Hepatocyte (in vitro differentiated cells): ENCODE measurements around the gene CIZ1. TPM values are rescaled to one million over a fixed set of nuclear protein-coding genes. Genes with fewer than 3 reads are reported as not detected.
A peak's percentile ranks its signal among the peaks of the same experiment; 100 is the strongest.

Experiments
- DNase-seq: peaks from one replicate; pipeline ENCODE4 v3.0.0-alpha.2; 2016; ENCODE audit warnings: low spot score
- H2AFZ ChIP-seq: fragments of 200-600 bp; sonication (generic); 2 replicates; pipeline ENCODE4 v1.6.0; 2016; ENCODE audit warnings: antibody characterized with exemption, mild to moderate bottlenecking
- H3K27ac ChIP-seq: fragments of 200-600 bp; sonication (generic); 2 replicates; pipeline ENCODE4 v1.5.1; 2016; ENCODE audit warnings: mild to moderate bottlenecking
- H3K27me3 ChIP-seq: fragments of 200-600 bp; sonication (generic); 2 replicates; pipeline ENCODE4 v1.6.1; 2016
- H3K36me3 ChIP-seq: fragments of 200-600 bp; sonication (generic); replicated peaks from 2 replicates; pipeline ENCODE4 v1.5.1; 2016; ENCODE audit warnings: low read depth; ENCODE audit not compliant: insufficient read depth
- H3K4me1 ChIP-seq: fragments of 200-600 bp; sonication (generic); 2 replicates; pipeline ENCODE4 v1.5.1; 2016; ENCODE audit warnings: mild to moderate bottlenecking, moderate library complexity; ENCODE audit not compliant: insufficient read depth
- H3K4me2 ChIP-seq: fragments of 200-600 bp; sonication (generic); 2 replicates; pipeline ENCODE4 v1.6.0; 2016
- H3K4me3 ChIP-seq: fragments of 200-600 bp; sonication (generic); 2 replicates; pipeline ENCODE4 v1.5.1; 2016; ENCODE audit warnings: mild to moderate bottlenecking
- H3K79me2 ChIP-seq: fragments of 200-600 bp; sonication (generic); 2 replicates; pipeline ENCODE4 v1.6.0; 2017; ENCODE audit warnings: mild to moderate bottlenecking
- H3K9me2 ChIP-seq: fragments of 200-600 bp; sonication (generic); replicated peaks from 2 replicates; pipeline ENCODE4 v1.6.0; 2017; ENCODE audit warnings: mild to moderate bottlenecking; ENCODE audit not compliant: insufficient read depth
- H3K9me3 ChIP-seq: fragments of 200-600 bp; sonication (generic); 2 replicates; pipeline ENCODE4 v1.5.1; 2016; ENCODE audit warnings: low read depth, mild to moderate bottlenecking
- H4K20me1 ChIP-seq: fragments of 200-600 bp; sonication (generic); 2 replicates; pipeline ENCODE4 v1.6.0; 2016; ENCODE audit warnings: mild to moderate bottlenecking; ENCODE audit not compliant: insufficient read depth, poor library complexity, severe bottlenecking
- EZH2 ChIP-seq: fragments of 200-600 bp; sonication (generic); IDR thresholded peaks from 2 replicates; pipeline ENCODE4 v1.6.1; 2016; ENCODE audit warnings: antibody characterized with exemption, mild to moderate bottlenecking, borderline replicate concordance
- EZH2phosphoT487 ChIP-seq: fragments of 200-600 bp; sonication (generic); IDR thresholded peaks from one replicate; pipeline ENCODE4 v1.6.1; 2018; ENCODE audit warnings: antibody characterized with exemption, mild to moderate bottlenecking, low read depth, moderate library complexity; ENCODE audit not compliant: unreplicated experiment, severe bottlenecking
- WGBS: methylation state at CpG from one replicate; pipeline ENCODE4 v1.1.6; 2016; ENCODE audit warnings: low lambda C conversion rate; ENCODE audit errors: missing lambda C conversion rate; 5-methylcytosine and 5-hydroxymethylcytosine counted together
- polyA plus RNA-seq: library from polyadenylated mRNA; unstranded; fragments of >200 nt; fragmentation: Nextera tagmentation; extraction: Ambion mirVana; gene quantifications from 2 replicates; pipeline ENCODE4 v1.2.1, GENCODE V29; 2016
- total RNA-seq: library from RNA; depleted of rRNA; stranded (reverse); fragments of >200 nt; gene quantifications from 2 replicates; pipeline ENCODE4 v1.2.3, GENCODE V29; 2014
- TF ChIP-seq, protein P1 (sequence below): fragments of 200-600 bp; sonication (generic); IDR thresholded peaks from 2 replicates; pipeline ENCODE4 v1.5.1; 2016; ENCODE audit warnings: antibody characterized with exemption, mild to moderate bottlenecking; ENCODE audit not compliant: poor library complexity

CIZ1 gene
- total and polyA plus RNA-seq, 2 experiments from 2014 or later, result 31.0 to 85.6 TPM

GRCh38 chr9:128120061-128120740 is 71.2 kb downstream of the CIZ1 start:
- H3K27me3 ChIP-seq, result no peaks in the 10 kb centered on the region
- no peaks in the 10 kb centered on the region for H3K9me2 ChIP-seq
- H4K20me1 ChIP-seq, result no peaks in the 10 kb centered on the region
- H3K4me1 ChIP-seq, result peaks cover 7% of the 10 kb centered on the region
- no peaks in the 10 kb centered on the region for H3K9me3 ChIP-seq
- no peak for TF ChIP-seq EZH2phosphoT487
- TF ChIP-seq, protein P1, sequence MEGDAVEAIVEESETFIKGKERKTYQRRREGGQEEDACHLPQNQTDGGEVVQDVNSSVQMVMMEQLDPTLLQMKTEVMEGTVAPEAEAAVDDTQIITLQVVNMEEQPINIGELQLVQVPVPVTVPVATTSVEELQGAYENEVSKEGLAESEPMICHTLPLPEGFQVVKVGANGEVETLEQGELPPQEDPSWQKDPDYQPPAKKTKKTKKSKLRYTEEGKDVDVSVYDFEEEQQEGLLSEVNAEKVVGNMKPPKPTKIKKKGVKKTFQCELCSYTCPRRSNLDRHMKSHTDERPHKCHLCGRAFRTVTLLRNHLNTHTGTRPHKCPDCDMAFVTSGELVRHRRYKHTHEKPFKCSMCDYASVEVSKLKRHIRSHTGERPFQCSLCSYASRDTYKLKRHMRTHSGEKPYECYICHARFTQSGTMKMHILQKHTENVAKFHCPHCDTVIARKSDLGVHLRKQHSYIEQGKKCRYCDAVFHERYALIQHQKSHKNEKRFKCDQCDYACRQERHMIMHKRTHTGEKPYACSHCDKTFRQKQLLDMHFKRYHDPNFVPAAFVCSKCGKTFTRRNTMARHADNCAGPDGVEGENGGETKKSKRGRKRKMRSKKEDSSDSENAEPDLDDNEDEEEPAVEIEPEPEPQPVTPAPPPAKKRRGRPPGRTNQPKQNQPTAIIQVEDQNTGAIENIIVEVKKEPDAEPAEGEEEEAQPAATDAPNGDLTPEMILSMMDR, result no peak
- TF ChIP-seq EZH2, result no peak
- no peak overlapping the region for H2AFZ ChIP-seq
- no peak overlapping the region for H3K27ac ChIP-seq
- H3K4me2 ChIP-seq, result no peak overlapping the region
- peaks cover 5% of the 10 kb centered on the region for H3K79me2 ChIP-seq
- 93% methylated on average over 20 of the region's 20 CpGs for WGBS
- H3K4me3 ChIP-seq, result no peak overlapping the region
- no peaks in the 10 kb centered on the region for H3K36me3 ChIP-seq
- no peak for DNase-seq

DNA sequence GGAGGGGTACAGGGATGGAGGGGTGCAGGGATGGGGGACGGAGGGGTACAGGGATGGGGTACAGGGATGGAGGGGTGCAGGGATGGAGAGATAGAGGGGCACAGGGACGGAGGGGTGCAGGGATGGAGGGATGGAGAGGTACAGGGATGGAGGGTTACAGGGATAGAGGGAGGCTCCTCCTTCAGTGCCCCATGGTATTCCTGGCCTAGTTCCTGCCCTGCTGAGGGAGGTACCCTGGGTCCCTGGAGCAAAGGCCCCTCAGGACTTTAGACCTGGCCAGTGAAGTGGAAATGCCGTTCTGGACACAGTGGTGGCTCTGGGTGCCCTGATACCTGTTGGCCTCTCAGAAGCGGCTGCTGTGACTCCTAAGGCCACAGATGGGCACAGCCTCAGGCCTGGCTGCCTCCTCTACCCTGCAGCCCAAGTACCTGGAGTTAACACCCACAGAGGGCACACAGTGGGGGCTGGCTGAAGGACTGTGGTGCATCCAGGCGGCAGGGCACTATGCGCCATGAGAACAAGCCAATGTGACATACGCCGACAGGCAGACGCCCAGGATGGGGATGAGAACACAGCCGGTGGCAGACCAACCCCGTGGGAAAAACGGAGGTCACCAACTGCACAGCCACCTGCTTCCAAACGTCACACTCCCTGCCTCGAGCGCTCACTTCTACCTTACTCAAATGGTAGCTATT is 72.3 kb downstream of the CIZ1 start:
- no peaks in the 10 kb centered on the region for H3K36me3 ChIP-seq
- no peaks in the 10 kb centered on the region for H3K9me2 ChIP-seq
- H2AFZ ChIP-seq, result no peak overlapping the region
- peaks cover 16% of the 10 kb centered on the region for H3K4me1 ChIP-seq
- WGBS, result 91% methylated on average over 13 of the region's 15 CpGs
- no peaks in the 10 kb centered on the region for H4K20me1 ChIP-seq
- no peak overlapping the region for H3K27ac ChIP-seq
- H3K4me3 ChIP-seq, result no peak overlapping the region
- H3K9me3 ChIP-seq, result no peaks in the 10 kb centered on the region
- no peak overlapping the region for H3K4me2 ChIP-seq
- TF ChIP-seq, protein P1, result no peak
- no peak for TF ChIP-seq EZH2
- TF ChIP-seq EZH2phosphoT487, result no peak
- no peak for DNase-seq
- peaks cover under 1% of the 10 kb centered on the region for H3K79me2 ChIP-seq
- H3K27me3 ChIP-seq, result no peaks in the 10 kb centered on the region

- H3K4me2 ChIP-seq, result peak overlapping the region; percentile 39
- no peaks in the 10 kb centered on the region for H3K9me3 ChIP-seq
- H2AFZ ChIP-seq, result no peak overlapping the region
- TF ChIP-seq EZH2 (no peak), EZH2phosphoT487 (no peak)
- TF ChIP-seq, protein P1, result no peak
- no peaks in the 10 kb centered on the region for H4K20me1 ChIP-seq
- no peak overlapping the region for H3K27ac ChIP-seq
- no peak for DNase-seq
- no peaks in the 10 kb centered on the region for H3K27me3 ChIP-seq
- peaks cover 18% of the 10 kb centered on the region for H3K4me1 ChIP-seq
- H3K9me2 ChIP-seq, result no peaks in the 10 kb centered on the region
- 86% methylated on average over 2 of the region's 3 CpGs for WGBS
- H3K79me2 ChIP-seq, result peaks cover 3% of the 10 kb centered on the region
- no peak overlapping the region for H3K4me3 ChIP-seq
- H3K36me3 ChIP-seq, result no peaks in the 10 kb centered on the region
Measured at GRCh38 chr9:128118472-128118857, 72.9 kb downstream of the CIZ1 start.
